HG03175 (cell line): ENCODE results near the gene ARFIP1.
A peak's percentile ranks its signal among the peaks of the same experiment; 100 is the strongest.
"Not testable (repeated sequence)": the region's sequence is repeated elsewhere in the genome, so short reads cannot be mapped to it uniquely, and the experiment has no call there.

Experiments used
- ATAC-seq: cut with Tn5 transposase; IDR thresholded peaks from one replicate; pipeline ENCODE4 v1.9.1; 2021; ENCODE audit warnings: mild to moderate bottlenecking, moderate library complexity; ENCODE audit not compliant: unreplicated experiment

Gene ARFIP1

DNA sequence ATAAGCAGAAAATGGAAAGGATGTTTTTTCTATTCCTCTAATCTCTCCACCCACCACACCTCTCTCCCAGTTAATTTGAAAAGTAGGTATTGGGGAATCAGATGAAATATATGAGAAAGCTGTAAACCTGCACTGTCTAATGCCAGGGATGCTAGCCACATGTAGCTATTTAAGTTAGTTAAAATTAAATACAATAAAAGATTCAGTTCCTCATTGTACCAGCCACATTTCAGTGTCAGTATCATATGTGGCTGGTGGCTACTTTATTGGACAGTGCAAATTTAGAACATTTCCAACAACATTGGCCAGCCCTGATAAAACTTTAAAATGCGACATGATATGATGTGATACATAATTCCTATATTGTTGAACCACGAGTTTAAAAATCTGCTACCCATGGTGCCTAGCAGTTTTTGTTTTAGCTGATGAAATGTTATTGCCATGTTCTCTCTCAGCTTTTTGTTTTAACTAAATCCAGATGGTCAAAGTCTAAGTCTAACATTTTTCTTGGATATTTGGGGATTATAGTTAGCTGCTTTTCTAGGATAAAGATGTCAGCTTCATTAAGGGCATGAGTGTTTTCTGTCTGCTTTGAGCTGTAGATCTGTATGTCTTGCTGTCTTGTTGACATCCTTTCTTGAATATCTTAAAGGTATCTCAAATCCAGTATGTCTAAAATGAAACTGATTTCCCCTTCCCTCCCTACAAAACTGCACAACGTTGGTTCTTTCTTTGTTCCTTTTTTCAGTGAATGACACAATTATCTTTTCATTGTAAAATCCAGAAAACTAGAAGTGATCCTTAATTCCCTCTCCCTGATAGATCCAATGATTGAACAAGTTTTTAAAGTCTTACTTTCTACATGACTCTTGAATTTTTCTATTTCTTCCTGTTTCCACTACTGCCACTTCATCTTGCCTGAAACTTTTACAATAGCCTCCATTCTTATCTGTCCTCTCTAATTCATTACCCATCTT is 6.2 kb downstream of the ARFIP1 start:
- ATAC-seq, result peak; percentile 67

DNA sequence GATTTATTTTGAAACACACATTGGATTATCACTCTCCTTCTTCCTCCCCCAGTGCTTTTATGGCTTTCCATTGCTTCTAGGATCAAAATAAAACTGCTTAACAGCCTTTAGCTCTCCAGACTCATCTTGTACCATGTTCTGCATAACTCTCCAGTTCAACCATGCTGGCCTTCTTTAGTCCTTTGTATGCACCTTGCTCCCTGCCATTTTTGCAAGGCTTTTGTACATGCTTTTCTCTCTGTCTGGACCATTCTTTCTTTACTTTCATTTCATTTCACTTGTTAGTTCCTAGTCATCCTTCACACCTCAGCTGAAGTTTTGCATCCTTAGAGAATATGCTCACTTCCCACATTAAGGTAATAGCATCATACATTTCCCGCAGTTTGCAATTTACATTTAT is 6.9 kb downstream of the ARFIP1 start:
- ATAC-seq, result no peak

DNA sequence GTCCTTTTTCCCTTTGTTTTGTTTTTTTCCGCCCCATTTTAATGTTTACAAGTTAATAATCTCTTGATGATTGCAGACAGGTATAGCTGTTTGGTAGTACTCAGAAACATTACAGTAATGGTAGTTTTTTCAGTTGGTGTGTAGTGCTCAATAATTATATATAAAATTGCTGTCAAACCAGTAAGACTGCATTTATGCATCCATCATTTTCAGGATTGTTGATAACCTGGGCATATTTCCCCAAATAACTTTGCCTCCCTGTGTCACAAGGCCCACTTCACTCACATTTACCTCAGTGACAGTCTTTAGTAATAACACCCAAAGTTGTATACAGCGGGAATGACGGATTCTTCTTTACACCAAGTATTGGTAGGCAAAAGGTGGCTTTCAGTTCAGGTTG is 16.1 kb downstream of the ARFIP1 start:
- no peak for ATAC-seq

GRCh38 chr4:152803541-152803940 is 23.8 kb downstream of the ARFIP1 start:
- no peak for ATAC-seq

DNA sequence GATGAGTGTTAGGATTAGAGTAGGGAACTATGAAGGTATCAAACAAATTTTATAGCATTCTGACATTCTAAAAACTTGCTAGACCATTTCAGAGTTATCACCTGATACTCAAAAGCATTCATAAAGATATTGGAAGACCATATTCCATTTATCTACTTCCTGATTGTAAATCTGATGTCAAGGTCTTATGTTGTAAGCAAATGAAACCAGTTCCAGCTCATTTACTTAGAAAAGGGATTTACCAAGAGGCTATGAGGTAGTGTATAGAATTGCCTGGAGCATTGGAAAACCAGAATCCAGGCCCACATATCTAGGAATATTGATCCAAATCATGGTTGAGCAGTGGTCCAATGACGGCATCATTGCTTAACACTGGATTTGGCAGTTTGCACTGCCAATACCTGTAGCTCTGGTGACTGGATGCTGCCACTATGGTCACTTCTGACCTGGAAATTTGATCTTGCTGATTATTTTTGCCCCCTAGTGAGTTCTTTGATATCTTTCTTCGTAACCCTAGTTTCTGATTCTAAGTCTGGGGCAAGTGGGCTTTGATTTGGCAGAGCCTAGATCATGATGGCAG is 25.4 kb downstream of the ARFIP1 start:
- no peak for ATAC-seq

DNA sequence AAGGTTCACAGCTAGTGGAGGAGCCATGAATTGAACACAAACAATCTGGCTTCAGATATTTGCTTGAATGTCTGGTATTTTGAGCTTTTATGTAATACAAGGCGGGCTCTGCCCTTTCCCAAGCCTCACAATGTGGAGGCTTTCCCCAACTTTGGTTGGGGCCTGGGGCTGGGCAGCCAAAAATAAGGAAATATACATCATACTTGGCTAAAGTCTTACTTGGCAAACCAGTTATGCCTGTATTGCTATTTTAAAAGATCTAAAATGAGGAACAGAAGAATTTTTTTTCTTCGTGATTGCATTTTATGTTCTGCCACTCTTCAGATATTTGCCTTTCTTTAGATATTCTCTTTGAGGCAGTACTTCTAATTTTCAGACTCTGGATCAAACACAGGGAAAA is 26.1 kb downstream of the ARFIP1 start:
- no peak for ATAC-seq

GRCh38 chr4:152806501-152807125 is 26.9 kb downstream of the ARFIP1 start:
- no peak for ATAC-seq

DNA sequence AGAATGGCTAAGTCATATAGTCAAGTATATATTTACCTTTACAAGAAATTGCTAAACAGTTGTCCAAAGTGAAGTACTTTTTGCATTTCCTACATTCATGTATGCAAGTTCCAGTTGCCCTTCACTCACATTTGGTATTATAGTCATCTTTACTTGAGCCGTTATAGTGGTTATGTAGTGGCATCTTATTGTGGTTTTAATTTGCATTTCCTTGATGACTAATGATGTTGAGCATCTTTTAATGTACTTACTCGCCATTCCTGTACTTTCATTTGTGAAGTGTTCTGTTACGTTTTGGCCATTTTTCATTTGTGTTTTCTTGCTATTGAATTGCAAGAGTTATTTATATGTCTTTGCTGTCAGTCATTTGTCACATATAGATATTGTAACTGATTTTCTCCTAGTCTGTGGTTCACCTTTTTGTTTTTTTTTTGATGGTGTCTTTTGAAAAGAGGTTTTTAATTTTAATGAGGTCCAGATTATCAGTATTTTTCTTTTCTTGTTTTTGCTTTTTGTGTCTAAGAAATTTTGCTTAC is 27.6 kb downstream of the ARFIP1 start:
- no peak for ATAC-seq

GRCh38 chr4:152808670-152809069 is 28.9 kb downstream of the ARFIP1 start:
- ATAC-seq, result no peak

GRCh38 chr4:152810715-152811287 is 31.0 kb downstream of the ARFIP1 start:
- ATAC-seq, result no peak

DNA sequence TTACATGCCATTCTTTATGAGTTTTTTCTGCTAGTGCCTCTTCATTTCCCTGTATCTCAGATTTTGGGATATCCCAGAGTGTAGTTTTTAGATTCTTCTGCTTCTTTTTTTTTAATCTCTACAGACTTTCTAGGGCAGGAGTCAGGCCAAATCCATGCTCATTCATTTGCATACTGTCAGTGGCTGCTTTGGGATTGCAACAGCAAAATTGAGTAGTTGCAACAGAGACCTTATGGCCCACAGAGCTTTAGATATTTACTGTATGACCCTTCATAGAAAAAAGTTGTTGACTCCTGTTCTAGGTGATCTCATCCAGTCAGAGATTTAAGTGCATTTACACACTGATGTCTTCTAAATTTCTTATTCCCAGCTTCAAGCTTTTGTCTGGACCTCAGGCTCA is 35.3 kb downstream of the ARFIP1 start:
- ATAC-seq, result no peak

DNA sequence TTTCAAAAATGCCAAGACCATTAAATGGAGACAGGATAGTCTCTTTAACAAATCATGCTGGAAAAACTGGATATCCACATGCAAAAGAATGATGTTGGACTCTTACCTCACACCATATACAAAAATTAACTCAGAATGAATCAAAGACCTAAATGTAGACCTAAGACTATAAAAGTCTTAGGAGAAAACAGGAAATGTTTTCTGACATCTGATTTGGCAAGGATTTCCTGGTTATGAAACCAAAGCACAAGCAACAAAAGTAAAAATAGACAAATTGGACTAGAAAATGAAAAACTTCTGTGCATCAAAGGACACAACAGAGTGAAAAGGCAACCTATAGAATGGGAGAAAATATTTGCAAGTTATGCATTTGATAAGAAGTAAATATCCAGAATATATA is 37.6 kb downstream of the ARFIP1 start:
- no peak for ATAC-seq

- ATAC-seq, result no peak
Observed at GRCh38 chr4:152819026-152819645, 39.4 kb downstream of the ARFIP1 start.

DNA sequence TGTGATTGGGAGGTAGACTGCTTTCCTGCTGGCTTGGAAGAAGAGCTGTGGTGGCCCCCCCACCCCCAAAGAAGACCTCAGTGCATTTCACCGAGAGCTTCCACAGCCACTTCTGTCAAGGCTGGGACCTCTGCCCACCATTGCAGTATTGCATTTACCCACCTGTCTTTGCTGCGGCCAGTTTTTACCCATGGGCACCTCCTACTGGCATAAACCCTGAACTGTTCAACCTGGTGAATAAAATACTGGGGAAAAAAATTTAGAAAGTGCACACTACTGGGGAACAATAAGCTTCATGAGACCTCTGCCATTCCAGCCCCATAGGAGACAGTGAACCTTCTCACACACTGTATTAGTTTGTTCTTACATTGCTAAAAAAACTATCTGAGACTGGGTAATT is 40.3 kb downstream of the ARFIP1 start:
- no peak for ATAC-seq

GRCh38 chr4:152822323-152822722 is 42.6 kb downstream of the ARFIP1 start:
- no peak for ATAC-seq

GRCh38 chr4:152824561-152824960 is 44.8 kb downstream of the ARFIP1 start:
- ATAC-seq, result no peak

- ATAC-seq, result no peak
Observed at GRCh38 chr4:152825336-152825735, 45.6 kb downstream of the ARFIP1 start.

GRCh38 chr4:152828122-152828521 is 48.4 kb downstream of the ARFIP1 start:
- ATAC-seq, result no peak

DNA sequence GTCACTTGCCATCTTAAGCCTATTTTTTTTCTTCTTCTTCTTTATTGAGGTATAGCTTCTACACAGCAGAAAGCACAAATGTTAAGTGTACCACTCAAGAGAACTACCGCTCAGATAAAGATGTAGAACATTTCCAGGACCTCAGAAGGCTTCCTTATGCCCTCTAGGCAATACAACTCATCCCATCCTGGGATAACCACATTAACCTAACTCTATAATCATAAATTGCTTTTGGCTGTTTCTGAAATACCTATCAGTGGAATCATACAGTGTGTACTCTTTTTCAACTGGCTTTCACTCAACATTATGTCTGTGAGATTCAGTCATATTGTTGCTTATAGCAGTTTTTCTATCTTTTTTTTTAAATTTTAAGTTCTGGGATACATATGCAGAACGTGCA is 51.7 kb downstream of the ARFIP1 start:
- ATAC-seq, result no peak

GRCh38 chr4:152836936-152837335 is 57.2 kb downstream of the ARFIP1 start:
- no peak for ATAC-seq

GRCh38 chr4:152839729-152840128 is 60.0 kb downstream of the ARFIP1 start:
- ATAC-seq, result not testable (repeated sequence)
